Tibial nerve (tissue), 3 donors: ENCODE data around the gene PBRM1.

ENCODE experiments used
- POLR2A ChIP-seq, 2 donors: fragments of 450-650 bp; IDR thresholded peaks; one replicate each; pipeline ENCODE4 v1.6.1; 2017; ENCODE audit warnings: antibody characterized with exemption in 2 of 2, mild to moderate bottlenecking in 2 of 2, moderate library complexity in 2 of 2
- TF ChIP-seq, protein P1 (sequence below), 5 experiments: fragments of 200-600 bp in 3 of 5; fragments of 450-650 bp in 2 of 5; sonication (generic) in 3 of 5; IDR thresholded peaks; one replicate each; pipeline ENCODE4 v1.5.1; 2016 to 2019; ENCODE audit warnings: antibody characterized with exemption in 5 of 5, mild to moderate bottlenecking in 3 of 5, moderate library complexity in 2 of 5

DNA sequence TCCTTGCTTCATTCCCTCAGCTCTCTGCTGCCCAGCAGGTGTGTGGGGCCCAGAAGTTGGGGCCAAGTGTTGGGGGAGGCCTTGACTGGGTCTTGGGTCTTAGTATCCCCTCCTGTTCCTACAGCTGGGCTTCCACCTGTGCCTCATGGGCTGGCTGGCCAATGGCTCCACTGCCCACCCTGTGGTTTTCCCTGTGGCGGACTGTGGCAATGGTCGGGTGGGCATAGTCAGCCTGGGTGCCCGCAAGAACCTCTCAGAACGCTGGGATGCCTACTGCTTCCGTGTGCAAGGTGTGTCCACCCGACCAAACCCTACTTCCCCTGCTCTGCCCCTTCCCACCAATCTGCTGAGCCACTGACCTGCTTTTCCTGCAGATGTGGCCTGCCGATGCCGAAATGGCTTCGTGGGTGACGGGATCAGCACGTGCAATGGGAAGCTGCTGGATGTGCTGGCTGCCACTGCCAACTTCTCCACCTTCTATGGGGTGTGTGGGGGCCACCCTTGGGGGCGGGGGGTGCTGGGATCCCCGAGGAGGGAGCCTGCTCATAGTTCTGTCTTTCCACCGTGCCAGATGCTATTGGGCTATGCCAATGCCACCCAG, 163.0 kb downstream of the PBRM1 start:
- no peak for TF ChIP-seq POLR2A (IDR thresholded peaks at IDR 0.05)
- TF ChIP-seq, protein P1, sequence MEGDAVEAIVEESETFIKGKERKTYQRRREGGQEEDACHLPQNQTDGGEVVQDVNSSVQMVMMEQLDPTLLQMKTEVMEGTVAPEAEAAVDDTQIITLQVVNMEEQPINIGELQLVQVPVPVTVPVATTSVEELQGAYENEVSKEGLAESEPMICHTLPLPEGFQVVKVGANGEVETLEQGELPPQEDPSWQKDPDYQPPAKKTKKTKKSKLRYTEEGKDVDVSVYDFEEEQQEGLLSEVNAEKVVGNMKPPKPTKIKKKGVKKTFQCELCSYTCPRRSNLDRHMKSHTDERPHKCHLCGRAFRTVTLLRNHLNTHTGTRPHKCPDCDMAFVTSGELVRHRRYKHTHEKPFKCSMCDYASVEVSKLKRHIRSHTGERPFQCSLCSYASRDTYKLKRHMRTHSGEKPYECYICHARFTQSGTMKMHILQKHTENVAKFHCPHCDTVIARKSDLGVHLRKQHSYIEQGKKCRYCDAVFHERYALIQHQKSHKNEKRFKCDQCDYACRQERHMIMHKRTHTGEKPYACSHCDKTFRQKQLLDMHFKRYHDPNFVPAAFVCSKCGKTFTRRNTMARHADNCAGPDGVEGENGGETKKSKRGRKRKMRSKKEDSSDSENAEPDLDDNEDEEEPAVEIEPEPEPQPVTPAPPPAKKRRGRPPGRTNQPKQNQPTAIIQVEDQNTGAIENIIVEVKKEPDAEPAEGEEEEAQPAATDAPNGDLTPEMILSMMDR (IDR thresholded peaks at IDR 0.05): no peak
